ENCODE results near the gene AADAC.

The AADAC gene

GRCh38 chr3:151859233-151859673 is 45.3 kb downstream of the AADAC start:
- DNase-seq (ENCODE audit: extremely low read depth, low read depth), result no peak
- no peak for TF ChIP-seq CTCF (IDR thresholded peaks at IDR 0.05; ENCODE audit: low read depth, low read length)

GRCh38 chr3:151859905-151860304 is 46.0 kb downstream of the AADAC start:
- no peak for TF ChIP-seq CTCF (IDR thresholded peaks at IDR 0.05; ENCODE audit: low read depth, low read length)
- DNase-seq (ENCODE audit: extremely low read depth, low read depth), result no peak

GRCh38 chr3:151863611-151864010 is 49.7 kb downstream of the AADAC start:
- no peak for TF ChIP-seq CTCF (IDR thresholded peaks at IDR 0.05; ENCODE audit: low read depth, low read length)
- DNase-seq (ENCODE audit: extremely low read depth, low read depth), result no peak

GRCh38 chr3:151864423-151865101 is 50.6 kb downstream of the AADAC start:
- no peak for TF ChIP-seq CTCF (IDR thresholded peaks at IDR 0.05; ENCODE audit: low read depth, low read length)
- peak; percentile 66 for DNase-seq (ENCODE audit: extremely low read depth, low read depth)

- no peak for TF ChIP-seq CTCF (IDR thresholded peaks at IDR 0.05; ENCODE audit: low read depth, low read length)
- DNase-seq (ENCODE audit: extremely low read depth, low read depth), result no peak
These were observed 52.9 kb downstream of the AADAC start for GRCh38 chr3:151866711-151867410.

GRCh38 chr3:151867666-151868065 is 53.8 kb downstream of the AADAC start:
- no peak for DNase-seq (ENCODE audit: extremely low read depth, low read depth)
- no peak for TF ChIP-seq CTCF (IDR thresholded peaks at IDR 0.05; ENCODE audit: low read depth, low read length)

- peak; percentile 16 for DNase-seq (ENCODE audit: extremely low read depth, low read depth)
- no peak for TF ChIP-seq CTCF (IDR thresholded peaks at IDR 0.05; ENCODE audit: low read depth, low read length)
These were observed 55.3 kb downstream of the AADAC start for GRCh38 chr3:151869181-151869580.

All from AG09319 (cell line).